ENCODE data around the gene MAF. TPM values are rescaled to one million over a fixed set of nuclear protein-coding genes. Genes with fewer than 3 reads are reported as not detected.

The MAF gene
- polyA plus RNA-seq, 1 experiment, result 0.07 TPM

GRCh38 chr16:79560318-79560717 is 40.2 kb downstream of the MAF start:
- no peak overlapping the region for H3K27ac ChIP-seq (ENCODE audit: low read depth, low read length)
- no peaks in the 10 kb centered on the region for H3K27me3 ChIP-seq (ENCODE audit: control insufficient read depth, insufficient read depth, low read length)
- no peak for TF ChIP-seq CTCF (IDR thresholded peaks at IDR 0.05; ENCODE audit: low read depth, low read length)
- no peak for DNase-seq (ENCODE audit: low read depth, low spot score)
- no peak overlapping the region for H3K4me3 ChIP-seq (ENCODE audit: low read depth, low read length)
- ChIA-PET POLR2A (no interaction called here), CTCF (no interaction called here)
- no peaks in the 10 kb centered on the region; the same call in 1 of the 2 replicates for H3K9me3 ChIP-seq (ENCODE audit: control insufficient read depth, insufficient read depth, low read length)

GRCh38 chr16:79559532-79559931 is 41.0 kb downstream of the MAF start:
- ChIA-PET POLR2A (no interaction called here), CTCF (no interaction called here)
- H3K4me3 ChIP-seq (ENCODE audit: low read depth, low read length), result no peak overlapping the region
- no peak overlapping the region for H3K27ac ChIP-seq (ENCODE audit: low read depth, low read length)
- H3K9me3 ChIP-seq (ENCODE audit: control insufficient read depth, insufficient read depth, low read length), result peaks cover 3% of the 10 kb centered on the region; the same call in 1 of the 2 replicates
- TF ChIP-seq CTCF (IDR thresholded peaks at IDR 0.05; ENCODE audit: low read depth, low read length), result no peak
- H3K27me3 ChIP-seq (ENCODE audit: control insufficient read depth, insufficient read depth, low read length), result no peaks in the 10 kb centered on the region
- no peak for DNase-seq (ENCODE audit: low read depth, low spot score)

GRCh38 chr16:79557421-79557820 is 43.1 kb downstream of the MAF start:
- Histone ChIP-seq H3K27ac (ENCODE audit: low read depth, low read length) (no peak overlapping the region), H3K27me3 (ENCODE audit: control insufficient read depth, insufficient read depth, low read length) (no peaks in the 10 kb centered on the region), H3K4me3 (ENCODE audit: low read depth, low read length) (no peak overlapping the region), H3K9me3 (ENCODE audit: control insufficient read depth, insufficient read depth, low read length) (peaks cover 9% of the 10 kb centered on the region)
- no peak for TF ChIP-seq CTCF (IDR thresholded peaks at IDR 0.05; ENCODE audit: low read depth, low read length)
- CTCF ChIA-PET, result interaction anchor here (0.7 kb wide), 1 partner anchor 599 kb away, joined by 4 read pairs; no protein-coding TSS in a partner anchor
- POLR2A ChIA-PET, result no interaction called here
- no peak for DNase-seq (ENCODE audit: low read depth, low spot score)

- no peak for TF ChIP-seq CTCF (IDR thresholded peaks at IDR 0.05; ENCODE audit: low read depth, low read length)
- ChIA-PET POLR2A (no interaction called here), CTCF (no interaction called here)
- no peak for DNase-seq (ENCODE audit: low read depth, low spot score)
- H3K27me3 ChIP-seq (ENCODE audit: control insufficient read depth, insufficient read depth, low read length), result no peaks in the 10 kb centered on the region
- no peak overlapping the region for H3K4me3 ChIP-seq (ENCODE audit: low read depth, low read length)
- no peak overlapping the region for H3K27ac ChIP-seq (ENCODE audit: low read depth, low read length)
- H3K9me3 ChIP-seq (ENCODE audit: control insufficient read depth, insufficient read depth, low read length), result peaks cover 20% of the 10 kb centered on the region
Observed at GRCh38 chr16:79554912-79555311, 45.6 kb downstream of the MAF start.

- Histone ChIP-seq H3K27ac (ENCODE audit: low read depth, low read length) (no peak overlapping the region), H3K4me3 (ENCODE audit: low read depth, low read length) (no peak overlapping the region), H3K27me3 (ENCODE audit: control insufficient read depth, insufficient read depth, low read length) (no peaks in the 10 kb centered on the region), H3K9me3 (ENCODE audit: control insufficient read depth, insufficient read depth, low read length) (peaks cover 22% of the 10 kb centered on the region)
- DNase-seq (ENCODE audit: low read depth, low spot score), result no peak
- TF ChIP-seq CTCF (IDR thresholded peaks at IDR 0.05; ENCODE audit: low read depth, low read length), result no peak
- ChIA-PET CTCF (no interaction called here), POLR2A (no interaction called here)
Observed at GRCh38 chr16:79550373-79550772, 50.2 kb downstream of the MAF start.

All from AG04450 (cell line).